PC-3 (cell line): ENCODE measurements around the gene SH3RF3.

Experiments
- CTCF ChIP-seq: fragments of 300-600 bp; sonication (generic); conservative IDR thresholded peaks from 2 replicates; pipeline ENCODE4 v1.5.1; 2017; ENCODE audit warnings: antibody characterized with exemption, low read depth, mild to moderate bottlenecking, low read length
- EZH2 ChIP-seq: fragments of 300-600 bp; sonication (generic); IDR thresholded peaks from one replicate; pipeline ENCODE4 v1.6.1; 2017; ENCODE audit warnings: antibody characterized with exemption, mild to moderate bottlenecking, low read length; ENCODE audit not compliant: unreplicated experiment
- EZH2phosphoT487 ChIP-seq: fragments of 300-600 bp; sonication (generic); IDR thresholded peaks from 2 replicates; pipeline ENCODE4 v1.6.1; 2018; ENCODE audit warnings: mild to moderate bottlenecking, antibody characterized with exemption, low read length, borderline replicate concordance

GRCh38 chr2:109455731-109456691 is 327.0 kb downstream of the SH3RF3 start:
- TF ChIP-seq CTCF, result no peak
- no peak for TF ChIP-seq EZH2
- no peak for TF ChIP-seq EZH2phosphoT487
